Measurements from ENCODE around the gene GPC3. TPM values are rescaled to one million over a fixed set of nuclear protein-coding genes. Genes with fewer than 3 reads are reported as not detected.

GPC3 gene
- total RNA-seq, 4 donors from 2014 or later, result 3.3 to 172 (median 21.2) TPM

DNA sequence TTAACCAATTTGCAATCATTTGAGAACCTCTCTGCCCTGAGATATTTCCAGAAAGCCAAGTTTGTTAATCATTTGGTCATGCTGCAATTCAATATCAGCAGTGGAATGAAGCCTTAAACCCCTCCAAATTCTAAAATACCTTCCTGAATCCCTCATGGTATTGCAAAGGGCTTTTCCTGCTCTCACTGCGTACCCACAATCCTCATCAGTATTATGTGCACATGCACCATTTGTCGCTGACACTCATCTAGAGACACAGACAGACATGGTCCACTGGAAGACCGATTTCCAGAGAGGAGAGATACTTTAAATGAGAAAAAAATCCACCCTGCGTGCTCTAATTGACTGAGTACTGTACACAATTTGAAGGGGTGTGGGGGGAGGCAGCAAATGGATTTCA lies 104.4 kb downstream of the GPC3 start:
- intact Hi-C loops (cut with DNase I; ENCODE audit: low total_unique reads), result no loop called here
- H3K4me3 ChIP-seq, result no peak overlapping the region
- TF ChIP-seq, protein P1, sequence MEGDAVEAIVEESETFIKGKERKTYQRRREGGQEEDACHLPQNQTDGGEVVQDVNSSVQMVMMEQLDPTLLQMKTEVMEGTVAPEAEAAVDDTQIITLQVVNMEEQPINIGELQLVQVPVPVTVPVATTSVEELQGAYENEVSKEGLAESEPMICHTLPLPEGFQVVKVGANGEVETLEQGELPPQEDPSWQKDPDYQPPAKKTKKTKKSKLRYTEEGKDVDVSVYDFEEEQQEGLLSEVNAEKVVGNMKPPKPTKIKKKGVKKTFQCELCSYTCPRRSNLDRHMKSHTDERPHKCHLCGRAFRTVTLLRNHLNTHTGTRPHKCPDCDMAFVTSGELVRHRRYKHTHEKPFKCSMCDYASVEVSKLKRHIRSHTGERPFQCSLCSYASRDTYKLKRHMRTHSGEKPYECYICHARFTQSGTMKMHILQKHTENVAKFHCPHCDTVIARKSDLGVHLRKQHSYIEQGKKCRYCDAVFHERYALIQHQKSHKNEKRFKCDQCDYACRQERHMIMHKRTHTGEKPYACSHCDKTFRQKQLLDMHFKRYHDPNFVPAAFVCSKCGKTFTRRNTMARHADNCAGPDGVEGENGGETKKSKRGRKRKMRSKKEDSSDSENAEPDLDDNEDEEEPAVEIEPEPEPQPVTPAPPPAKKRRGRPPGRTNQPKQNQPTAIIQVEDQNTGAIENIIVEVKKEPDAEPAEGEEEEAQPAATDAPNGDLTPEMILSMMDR (IDR thresholded peaks at IDR 0.05), result no peak
- no peak for TF ChIP-seq POLR2A (IDR thresholded peaks at IDR 0.05)
- H3K4me1 ChIP-seq, result no peaks in the 10 kb centered on the region
- DNase-seq, result no peak
- H3K36me3 ChIP-seq, result no peaks in the 10 kb centered on the region
- no peaks in the 10 kb centered on the region for H3K27me3 ChIP-seq
- H3K9me3 ChIP-seq, result no peaks in the 10 kb centered on the region
- no peak overlapping the region for H3K27ac ChIP-seq

- no peaks in the 10 kb centered on the region for H3K4me1 ChIP-seq
- H3K27ac ChIP-seq, result no peak overlapping the region
- intact Hi-C loops (cut with DNase I; ENCODE audit: low total_unique reads), result no loop called here
- H3K27me3 ChIP-seq, result peaks cover 0 to 3% of the 10 kb centered on the region in 2 donors
- no peaks in the 10 kb centered on the region for H3K9me3 ChIP-seq
- no peak overlapping the region for H3K4me3 ChIP-seq
- H3K36me3 ChIP-seq, result no peaks in the 10 kb centered on the region
- no peak for DNase-seq
- TF ChIP-seq, protein P1 (IDR thresholded peaks at IDR 0.05), result no peak
- no peak for TF ChIP-seq POLR2A (IDR thresholded peaks at IDR 0.05)
These were observed 105.4 kb downstream of the GPC3 start for GRCh38 chrX:133880032-133880443.

- TF ChIP-seq, protein P1 (IDR thresholded peaks at IDR 0.05), result no peak
- TF ChIP-seq POLR2A (IDR thresholded peaks at IDR 0.05), result no peak
- no peaks in the 10 kb centered on the region for H3K9me3 ChIP-seq
- H3K36me3 ChIP-seq, result no peaks in the 10 kb centered on the region
- H3K4me1 ChIP-seq, result no peaks in the 10 kb centered on the region
- intact Hi-C loops (cut with DNase I; ENCODE audit: low total_unique reads), result no loop called here
- H3K27ac ChIP-seq, result no peak overlapping the region
- H3K27me3 ChIP-seq, result peaks cover 0 to 3% of the 10 kb centered on the region in 2 donors
- DNase-seq, result no peak
- H3K4me3 ChIP-seq, result no peak overlapping the region
These were observed 106.7 kb downstream of the GPC3 start for GRCh38 chrX:133878710-133879109.

DNA sequence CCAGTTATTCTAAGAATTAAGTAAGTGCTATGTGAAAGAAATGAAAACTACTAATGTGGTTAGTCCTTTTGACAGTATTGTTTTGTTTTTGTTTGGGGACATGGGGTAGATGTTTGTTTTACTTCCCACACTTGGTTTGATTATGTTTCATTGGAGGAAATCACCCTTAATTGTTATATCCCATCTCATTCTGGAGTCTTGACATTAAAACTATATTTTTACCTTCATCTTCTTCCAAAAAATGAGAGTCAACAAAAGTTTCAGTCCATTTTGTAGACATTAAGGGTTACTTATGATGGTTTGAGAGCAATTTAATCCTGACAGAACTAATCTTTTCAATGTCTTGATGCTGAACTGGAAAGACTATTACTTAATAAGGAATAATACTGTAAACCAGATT lies 108.7 kb downstream of the GPC3 start:
- Histone ChIP-seq H3K36me3 (no peaks in the 10 kb centered on the region), H3K9me3 (no peaks in the 10 kb centered on the region), H3K4me3 (no peak overlapping the region), H3K27ac (no peak overlapping the region), H3K4me1 (no peaks in the 10 kb centered on the region), H3K27me3 (peaks cover 0 to 3% of the 10 kb centered on the region in 2 donors)
- intact Hi-C loops (cut with DNase I; ENCODE audit: low total_unique reads), result no loop called here
- TF ChIP-seq, protein P1 (IDR thresholded peaks at IDR 0.05), result no peak
- no peak for TF ChIP-seq POLR2A (IDR thresholded peaks at IDR 0.05)
- no peak for DNase-seq

- H3K36me3 ChIP-seq, result no peaks in the 10 kb centered on the region
- H3K27me3 ChIP-seq, result no peaks in the 10 kb centered on the region
- H3K27ac ChIP-seq, result no peak overlapping the region
- TF ChIP-seq, protein P1 (IDR thresholded peaks at IDR 0.05), result no peak
- no peak for TF ChIP-seq POLR2A (IDR thresholded peaks at IDR 0.05)
- H3K4me3 ChIP-seq, result no peak overlapping the region
- DNase-seq, result no peak
- intact Hi-C loops (cut with DNase I; ENCODE audit: low total_unique reads), result no loop called here
- H3K4me1 ChIP-seq, result no peaks in the 10 kb centered on the region
- no peaks in the 10 kb centered on the region for H3K9me3 ChIP-seq
These were observed 116.1 kb downstream of the GPC3 start for GRCh38 chrX:133869270-133869669.
